Inflammatory macrophage treated with lipopolysaccharide for 4 hours (primary cell): Measurements from ENCODE around the gene WTAP.
"Not testable (repeated sequence)": the region's sequence is repeated elsewhere in the genome, so short reads cannot be mapped to it uniquely, and the experiment has no call there.

ENCODE experiments used
- DNase-seq: peaks from one replicate; pipeline ENCODE4 v3.0.0-alpha.2; 2020

The WTAP gene

GRCh38 chr6:159762681-159763293 lies 35.5 kb downstream of the WTAP start:
- peak; percentile 68 for DNase-seq

GRCh38 chr6:159766906-159767305 lies 39.6 kb downstream of the WTAP start:
- DNase-seq = peak; percentile 11

GRCh38 chr6:159769470-159769869 lies 42.2 kb downstream of the WTAP start:
- DNase-seq = no peak

- no peak for DNase-seq
Observed at GRCh38 chr6:159772196-159772595, 44.9 kb downstream of the WTAP start.

GRCh38 chr6:159777240-159777904 lies 50.1 kb downstream of the WTAP start:
- no peak for DNase-seq

- no peak for DNase-seq
Observed at GRCh38 chr6:159778131-159778530, 50.8 kb downstream of the WTAP start.

- DNase-seq = no peak
Observed at GRCh38 chr6:159778542-159779103, 51.3 kb downstream of the WTAP start.

GRCh38 chr6:159788276-159788675 lies 61.0 kb downstream of the WTAP start:
- DNase-seq = no peak

- peak; percentile 52 for DNase-seq
Observed at GRCh38 chr6:159788753-159789376, 61.6 kb downstream of the WTAP start.

- peak; percentile 100 for DNase-seq
Observed at GRCh38 chr6:159789377-159790148, 62.3 kb downstream of the WTAP start, which contains the start of gene TCP1. TSS of gene TCP1 (minus strand) at chr6:159789602. CDS start at chr6:159789468, 134 bp downstream.

GRCh38 chr6:159790149-159790955 lies 63.0 kb downstream of the WTAP start, which contains the start of gene MRPL18:
TSS of gene MRPL18 (plus strand) at chr6:159790467. CDS start at chr6:159790588, 121 bp downstream.
- peak; percentile 97 for DNase-seq

- DNase-seq = peak; percentile 36
Observed at GRCh38 chr6:159790956-159791598, 63.8 kb downstream of the WTAP start.

GRCh38 chr6:159794976-159795375 lies 67.7 kb downstream of the WTAP start:
- DNase-seq = not testable (repeated sequence)

GRCh38 chr6:159797554-159797953 lies 70.2 kb downstream of the WTAP start:
- no peak for DNase-seq

- DNase-seq = no peak
Observed at GRCh38 chr6:159800141-159800865, 73.0 kb downstream of the WTAP start, which contains the start of gene PNLDC1. TSS of gene PNLDC1 (plus strand) at chr6:159800276. CDS start at chr6:159800308, 32 bp downstream.

GRCh38 chr6:159801935-159802334 lies 74.6 kb downstream of the WTAP start:
- DNase-seq = peak; percentile 28

GRCh38 chr6:159804504-159804903 lies 77.2 kb downstream of the WTAP start:
- no peak for DNase-seq

GRCh38 chr6:159805440-159806020 lies 78.2 kb downstream of the WTAP start:
- DNase-seq = no peak
